ENCODE results near the gene PTMA.
"Not testable (repeated sequence)": the region's sequence is repeated elsewhere in the genome, so short reads cannot be mapped to it uniquely, and the experiment has no call there.

Gene PTMA, protein sequence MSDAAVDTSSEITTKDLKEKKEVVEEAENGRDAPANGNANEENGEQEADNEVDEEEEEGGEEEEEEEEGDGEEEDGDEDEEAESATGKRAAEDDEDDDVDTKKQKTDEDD

DNA sequence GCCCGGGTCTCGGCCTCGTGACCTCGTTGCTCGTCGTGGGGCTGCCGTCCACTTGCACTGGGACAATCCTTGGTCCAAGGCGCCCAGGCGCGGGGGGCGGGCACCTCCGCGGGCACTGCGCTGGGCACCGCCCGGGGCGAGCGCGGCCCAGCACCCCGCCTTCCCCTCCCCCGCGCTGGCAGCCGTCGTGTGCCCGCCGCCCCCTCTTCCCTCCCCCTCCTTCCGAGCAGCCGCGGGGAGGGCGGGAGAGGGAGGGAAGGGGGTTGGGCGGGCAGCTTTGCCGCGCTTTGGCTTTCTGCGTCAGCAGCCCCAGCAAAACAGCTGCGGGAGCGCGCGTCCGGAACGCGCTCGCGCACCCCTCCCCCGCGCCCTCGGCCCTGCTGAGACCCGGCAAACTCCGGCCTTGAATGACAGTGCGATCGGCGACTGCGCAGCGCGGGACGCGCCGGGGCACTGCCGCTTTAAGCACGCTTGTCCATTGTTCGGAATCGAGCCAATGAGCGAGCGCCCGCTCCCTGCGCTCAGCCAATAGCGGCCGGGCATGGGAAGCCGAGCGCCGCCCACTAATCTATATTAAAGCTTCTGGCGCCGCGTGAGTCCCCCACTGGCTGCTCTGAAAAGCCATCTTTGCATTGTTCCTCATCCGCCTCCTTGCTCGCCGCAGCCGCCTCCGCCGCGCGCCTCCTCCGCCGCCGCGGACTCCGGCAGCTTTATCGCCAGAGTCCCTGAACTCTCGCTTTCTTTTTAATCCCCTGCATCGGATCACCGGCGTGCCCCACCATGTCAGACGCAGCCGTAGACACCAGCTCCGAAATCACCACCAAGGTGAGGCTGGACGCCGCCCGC lies at the start of gene PTMA:
Gene PTMA, plus strand, starts transcription at position 599 of the 846 bp plus-strand sequence. Its CDS starts 182 bp downstream, at position 781.
- DNase-seq, result peak; percentile 99

DNA sequence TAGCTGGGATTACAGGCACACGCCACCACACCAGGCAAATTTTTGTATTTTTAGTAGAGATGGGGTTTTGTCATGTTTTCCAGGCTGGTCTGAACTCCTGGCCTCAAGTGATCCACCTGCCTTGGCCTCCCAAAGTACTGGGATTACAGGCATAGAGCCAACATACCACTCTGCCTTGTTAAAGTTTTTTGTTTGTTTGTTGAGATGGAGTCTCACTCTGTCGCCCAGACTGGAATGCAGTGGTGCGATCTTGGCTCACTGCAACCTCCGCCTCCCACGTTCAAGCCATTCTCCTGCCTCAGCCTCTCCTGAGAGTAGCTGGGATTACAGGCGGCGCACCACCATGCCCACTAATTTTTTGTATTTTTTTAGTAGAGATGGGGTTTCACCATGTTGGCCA lies 48.3 kb upstream of the PTMA start:
- DNase-seq, result not testable (repeated sequence)

DNA sequence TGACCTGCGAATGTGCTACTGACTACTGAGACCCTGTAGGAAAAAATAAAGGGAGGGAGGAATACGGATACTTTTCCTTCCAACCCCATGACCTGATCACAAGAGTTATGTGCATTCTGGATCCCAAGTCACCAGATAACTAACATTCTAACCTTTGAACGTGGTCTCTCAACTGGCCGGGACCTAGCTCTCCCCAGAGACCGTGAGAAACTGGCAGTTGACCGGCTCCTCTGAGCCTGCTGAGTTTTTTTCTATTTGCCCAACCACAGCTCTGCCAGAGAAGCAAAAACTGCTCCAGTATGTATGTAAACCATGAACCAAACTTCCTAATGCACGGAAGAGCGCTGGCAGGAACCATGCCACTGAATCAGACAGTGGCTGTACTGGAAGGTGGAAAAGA lies 47.5 kb upstream of the PTMA start:
- no peak for DNase-seq

DNA sequence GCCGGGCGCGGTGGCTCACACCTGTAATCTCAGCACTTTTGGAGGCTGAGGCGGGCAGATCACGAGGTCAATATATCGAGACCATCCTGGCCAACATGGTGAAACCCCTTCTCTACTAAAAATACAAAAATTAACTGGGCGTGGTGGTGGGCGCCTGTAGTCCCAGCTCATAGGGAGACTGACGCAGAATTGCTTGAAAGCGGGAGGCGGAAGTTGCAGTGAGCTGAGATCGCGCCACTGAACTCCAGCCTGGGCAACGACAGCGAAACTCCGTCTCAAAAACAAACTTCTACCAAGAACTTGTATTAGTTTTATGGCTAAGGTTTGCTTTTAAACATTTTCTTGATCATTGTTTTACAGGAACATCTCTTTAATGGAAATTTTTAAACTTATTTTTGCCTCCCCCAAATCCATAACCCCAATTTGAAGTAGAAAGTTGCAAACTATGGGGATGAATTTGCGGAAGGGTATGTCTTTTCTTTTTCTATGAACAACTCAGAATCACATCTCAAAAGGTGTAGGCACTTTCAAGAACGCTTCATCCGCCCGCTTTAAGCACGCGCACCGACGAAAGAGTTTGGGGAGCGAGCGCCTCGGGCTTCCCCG lies 46.8 kb upstream of the PTMA start:
- no peak for DNase-seq

DNA sequence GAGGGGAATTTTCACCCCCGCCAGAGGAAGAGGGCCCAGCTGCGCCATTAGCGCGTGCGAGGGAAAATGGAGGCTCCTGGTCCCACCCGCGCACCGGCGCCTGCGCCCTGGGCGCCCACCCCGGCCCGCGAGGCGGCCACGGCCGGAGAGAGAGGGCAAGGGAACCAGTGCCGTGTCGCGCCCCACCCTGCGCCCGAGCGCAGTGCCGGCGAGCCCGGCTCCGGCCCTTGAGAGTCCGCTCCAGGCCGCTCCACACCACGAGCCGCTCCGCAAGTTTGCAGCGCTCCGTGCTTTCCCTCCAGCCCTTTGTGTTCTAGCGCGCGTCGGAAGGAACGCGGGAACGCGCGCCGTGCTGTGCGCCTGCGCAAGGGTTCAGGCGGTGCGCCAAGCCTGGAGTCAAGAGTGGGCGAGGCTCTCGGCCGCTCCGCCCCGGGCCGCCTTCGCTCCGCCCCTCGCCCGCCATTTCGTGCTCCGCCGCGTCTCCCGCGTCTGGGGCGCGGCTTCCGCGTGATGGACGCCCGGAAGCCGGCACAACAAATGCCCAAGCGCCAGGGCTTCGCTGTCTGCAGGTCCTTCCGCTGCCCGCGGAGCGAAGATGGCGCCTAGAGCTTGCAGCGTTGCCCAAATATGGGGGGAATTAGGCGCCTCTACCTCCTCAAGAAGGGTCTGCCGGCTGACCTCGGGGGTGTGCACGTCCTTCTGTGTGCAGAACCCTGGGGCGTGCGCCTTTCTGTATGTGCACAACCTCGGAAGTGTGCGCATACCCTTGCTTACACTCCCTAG lies 46.1 kb upstream of the PTMA start:
- peak; percentile 99 for DNase-seq

DNA sequence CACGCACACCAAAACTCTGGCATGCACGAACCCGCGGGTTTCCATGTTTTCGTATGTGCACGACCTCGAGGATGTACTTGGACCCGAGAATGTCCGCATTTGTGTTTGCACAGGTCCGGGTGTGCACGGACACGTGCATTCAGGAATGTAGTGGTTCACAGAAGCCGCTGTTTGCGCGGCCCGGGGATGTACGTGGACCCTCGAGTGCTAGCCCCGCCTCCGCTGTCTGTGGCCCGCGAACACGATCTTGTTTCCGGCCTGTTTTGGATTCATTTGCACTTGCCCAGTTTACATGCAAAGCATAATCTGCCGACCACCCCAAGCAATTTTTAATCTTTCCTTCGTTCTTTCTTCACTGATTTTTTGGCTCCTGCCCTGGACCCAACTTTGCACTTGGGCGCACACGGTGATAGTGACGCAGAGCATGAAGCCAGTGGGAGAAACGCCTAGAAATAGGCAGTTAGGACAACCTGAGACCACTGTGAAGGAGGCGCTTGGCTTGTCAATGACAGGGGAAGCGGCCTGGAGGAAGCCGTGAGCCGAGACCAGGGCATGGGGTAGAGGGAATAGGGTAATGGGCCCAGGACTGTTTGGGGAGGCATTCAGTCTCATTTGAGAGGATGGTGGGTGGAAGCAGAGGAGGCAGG lies 45.4 kb upstream of the PTMA start:
- no peak for DNase-seq

DNA sequence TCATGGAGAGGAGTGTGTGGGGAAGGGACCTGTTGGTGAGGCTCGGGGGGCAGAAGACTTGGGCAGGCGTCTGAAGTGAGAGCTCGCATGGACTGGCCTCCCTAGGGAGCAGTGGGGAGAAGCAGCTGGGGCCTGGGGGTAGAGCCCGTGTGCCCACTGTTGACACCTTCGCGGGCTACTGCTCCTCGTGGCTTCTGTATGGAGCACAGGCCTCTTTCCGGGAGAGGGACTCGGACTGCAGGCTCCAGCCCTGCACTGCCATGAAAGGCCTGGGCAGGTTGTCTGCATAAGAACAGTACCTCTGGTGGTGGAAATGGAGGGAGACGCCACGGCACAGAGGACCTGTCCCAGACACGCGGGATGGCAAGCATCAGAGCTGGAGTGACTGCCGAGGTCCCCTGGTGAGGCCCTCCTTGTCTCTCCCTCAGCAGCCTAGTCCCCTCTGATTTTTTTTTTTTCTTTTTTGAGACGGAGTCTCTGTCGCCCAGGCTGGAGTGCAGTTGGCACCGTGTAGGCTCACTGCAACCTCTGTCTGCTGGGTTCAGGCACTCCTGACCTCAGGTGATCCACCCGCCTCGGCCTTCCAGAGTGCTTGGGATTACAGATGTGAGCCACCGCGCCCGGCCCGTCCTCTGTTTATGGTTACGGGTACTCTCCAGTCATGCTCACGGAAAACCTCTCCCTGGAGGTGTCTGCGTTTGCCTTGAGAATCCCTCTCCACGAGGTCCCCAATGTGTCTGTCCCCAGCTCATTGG lies 44.7 kb upstream of the PTMA start:
- no peak for DNase-seq

DNA sequence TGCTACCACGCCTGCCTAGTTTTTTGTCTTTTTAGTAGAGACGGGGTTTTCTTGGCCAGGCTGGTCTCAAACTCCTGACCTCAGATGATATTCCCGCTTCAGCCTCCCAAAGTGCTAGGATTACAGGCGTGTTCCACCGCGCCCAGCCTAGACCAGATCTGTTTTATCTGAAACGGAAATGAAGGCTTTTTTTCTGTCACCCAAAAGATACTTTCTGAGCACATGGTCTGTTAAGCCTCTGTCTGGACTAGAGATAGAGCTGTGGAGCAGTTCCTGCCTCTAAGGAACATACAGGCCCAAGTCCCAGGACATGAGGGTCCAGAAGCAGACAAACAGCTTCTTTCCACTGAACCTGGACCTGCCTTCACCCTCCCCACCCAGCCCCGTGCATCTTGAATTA lies 43.6 kb upstream of the PTMA start:
- no peak for DNase-seq

DNA sequence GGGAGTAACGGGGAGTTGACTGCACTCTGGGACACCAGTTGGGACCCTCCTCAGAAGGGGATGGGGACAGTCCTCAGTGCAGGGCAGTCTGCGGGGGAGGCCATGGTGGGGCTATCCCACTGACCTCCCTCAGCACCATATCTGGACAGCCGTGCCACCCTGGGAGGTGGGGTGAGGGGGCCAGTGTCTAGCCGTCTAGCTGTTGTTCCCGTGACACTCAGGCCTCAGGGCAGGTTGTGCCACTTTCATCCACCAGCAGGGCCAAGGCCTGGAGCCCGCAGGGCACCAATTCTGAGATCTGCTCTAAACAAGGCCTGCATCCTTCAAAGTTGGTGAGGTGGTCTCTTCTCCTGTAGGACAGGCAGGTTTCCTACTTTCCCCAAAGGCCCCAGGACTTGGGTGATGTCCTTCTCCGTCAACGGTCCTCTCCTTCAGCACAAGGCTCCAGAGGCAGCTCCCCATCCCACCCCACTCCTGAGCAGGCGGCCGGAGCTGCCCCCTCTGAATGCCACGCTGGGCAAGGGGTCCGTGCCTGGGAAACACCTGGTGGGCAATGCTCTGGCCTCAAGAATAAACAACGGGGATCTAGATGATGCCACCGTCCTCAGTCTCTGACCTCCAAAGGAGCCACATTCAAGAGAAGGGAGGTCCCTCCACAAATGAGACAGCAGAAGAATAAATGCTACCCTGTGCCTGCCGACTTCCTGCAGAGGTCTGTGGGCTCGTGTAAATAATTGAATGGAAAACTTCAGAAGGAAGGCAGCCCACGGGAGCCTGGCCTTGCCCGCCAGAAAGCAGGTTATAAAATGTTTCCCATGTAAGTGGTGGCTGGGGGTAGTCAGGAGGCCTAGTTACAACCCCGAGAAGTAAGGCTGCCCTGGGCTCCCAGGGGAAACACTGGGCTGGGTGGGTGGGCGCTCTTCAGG lies 42.8 kb upstream of the PTMA start:
- DNase-seq, result no peak

DNA sequence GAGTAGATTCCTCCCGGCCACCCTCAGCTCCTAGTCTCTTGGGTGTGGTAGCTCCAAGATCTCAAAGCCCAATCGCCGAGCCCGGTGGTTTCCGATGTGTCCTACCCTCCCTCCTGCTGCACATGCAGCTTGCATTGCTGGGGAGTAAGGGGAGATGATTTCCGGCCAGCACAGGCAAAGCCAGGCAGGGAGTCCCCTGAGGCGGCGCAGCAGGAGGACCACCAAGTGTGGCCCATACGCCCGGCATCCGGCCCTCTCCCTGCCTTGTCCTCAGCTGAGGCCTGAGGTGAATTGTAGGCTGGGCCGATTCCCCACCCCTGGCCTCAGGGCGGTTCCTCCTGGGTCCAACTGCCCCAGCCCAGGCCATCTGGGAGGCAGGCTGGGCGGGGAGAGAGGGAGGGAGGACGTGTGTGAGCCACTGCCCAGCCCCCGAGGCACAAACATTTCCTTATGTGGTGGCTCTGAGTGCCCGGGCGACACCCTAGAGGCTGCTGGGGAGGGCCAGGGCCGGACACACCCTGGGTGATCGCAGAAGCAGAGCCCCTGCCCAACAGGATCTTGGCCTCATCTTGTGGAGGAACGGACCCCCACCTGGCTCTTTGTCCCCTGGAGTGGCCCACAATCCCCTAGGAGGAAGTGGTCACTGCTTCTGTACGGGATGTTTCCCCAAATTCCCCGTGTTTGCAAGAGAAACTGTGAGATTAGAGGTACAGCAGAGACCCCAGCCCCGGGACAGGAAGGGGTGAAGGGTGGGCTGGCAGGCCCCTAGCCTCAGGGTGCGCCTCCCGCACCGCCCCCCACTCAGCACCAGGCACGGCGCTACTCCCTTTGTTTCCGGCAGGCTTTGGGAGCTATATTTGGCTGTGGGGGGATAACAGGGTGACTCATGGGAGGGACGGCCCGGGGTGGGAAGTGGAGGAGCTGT lies 41.9 kb upstream of the PTMA start:
- peak; percentile 88 for DNase-seq

DNA sequence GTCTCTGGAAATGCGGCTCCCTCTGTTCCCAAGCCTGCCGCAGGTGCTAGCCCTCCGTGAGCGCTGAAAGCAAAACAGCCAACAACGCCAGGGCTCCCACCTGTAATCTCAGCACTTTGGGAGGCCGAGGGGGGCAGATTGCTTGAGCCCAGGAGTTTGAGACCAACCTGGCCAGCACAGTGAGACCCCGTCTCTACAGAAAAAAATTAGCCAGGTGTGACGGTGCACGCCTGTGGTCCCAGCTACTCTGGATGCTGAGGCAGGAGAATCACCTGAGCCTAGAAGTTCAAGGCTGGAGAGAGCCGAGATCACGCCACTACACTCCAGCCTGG lies 41.3 kb upstream of the PTMA start:
- no peak for DNase-seq

DNA sequence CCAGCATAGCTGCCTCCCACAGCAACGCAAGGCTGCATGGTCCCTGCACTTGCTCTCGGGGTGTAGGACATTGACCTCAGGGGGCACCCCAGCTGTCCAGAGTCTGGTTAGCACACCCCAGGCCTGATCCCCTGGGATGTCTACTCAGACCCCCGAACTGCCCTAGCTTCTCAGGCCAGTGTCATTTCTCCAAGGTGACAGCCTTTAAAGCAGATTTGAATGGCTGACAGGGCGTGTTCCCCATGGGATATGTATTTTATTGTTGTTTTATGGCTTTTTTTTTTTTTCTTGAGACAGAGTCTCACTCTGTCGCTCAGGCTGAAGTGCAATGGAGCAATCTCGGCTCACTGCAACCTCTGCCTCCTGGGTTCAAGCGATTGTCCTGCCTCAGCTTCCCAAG lies 40.8 kb upstream of the PTMA start:
- DNase-seq, result no peak

DNA sequence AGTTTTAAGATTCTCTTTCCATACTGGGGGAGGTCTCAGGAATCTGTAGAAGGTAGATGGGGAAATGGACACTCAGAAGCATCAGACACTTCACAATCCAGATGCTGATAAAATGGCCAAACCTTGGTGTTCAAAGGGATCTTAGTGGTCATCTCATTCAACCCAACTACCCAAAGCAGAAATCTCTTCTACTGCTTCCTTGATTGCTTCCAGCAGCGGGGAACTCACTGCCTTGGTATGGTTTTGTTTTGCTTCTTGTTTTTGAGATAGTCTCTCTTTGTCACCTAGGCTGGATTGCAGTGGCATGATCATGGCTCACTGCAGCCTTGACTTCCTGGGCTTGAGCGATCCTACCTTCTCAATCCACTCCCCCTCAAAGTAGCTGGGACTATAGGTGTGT lies 39.3 kb upstream of the PTMA start:
- no peak for DNase-seq

DNA sequence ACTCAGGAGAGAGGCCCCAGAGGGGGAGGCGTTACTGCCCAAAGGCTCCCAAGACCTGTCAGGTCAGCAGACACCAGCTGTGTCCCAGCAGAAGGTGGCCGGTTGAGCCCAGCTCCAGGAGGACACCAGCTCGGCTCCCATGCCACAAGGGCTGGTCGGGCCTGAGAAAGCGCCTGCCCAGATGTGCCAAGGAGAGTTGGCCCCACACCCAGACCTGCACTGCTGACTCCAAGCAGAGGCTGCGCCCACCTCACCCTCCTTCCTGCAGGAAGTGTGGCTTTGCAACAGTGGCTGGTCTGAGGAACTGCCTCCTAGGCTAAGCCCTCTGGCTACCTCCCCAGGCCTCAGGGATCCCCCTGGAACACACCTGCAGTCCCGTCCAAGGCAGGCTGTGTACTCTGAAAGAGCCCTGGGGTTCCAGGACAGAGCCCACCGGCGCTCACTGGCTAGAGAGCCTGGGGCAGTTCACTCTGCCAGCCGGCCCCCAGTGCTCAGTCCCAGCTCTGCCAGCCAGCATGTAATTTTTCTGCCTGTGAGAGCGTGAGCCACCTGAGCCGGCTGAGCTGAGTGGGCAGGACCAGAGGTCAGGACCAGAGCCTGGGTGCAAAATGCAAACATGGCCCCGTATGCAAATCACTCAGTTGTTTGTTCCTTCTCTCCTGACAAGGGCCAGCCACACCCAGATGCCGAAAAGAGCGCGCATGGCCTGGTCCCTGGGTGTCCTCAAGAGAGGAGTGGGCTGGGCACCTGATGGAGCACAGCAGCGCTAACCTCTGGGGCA lies 36.9 kb upstream of the PTMA start:
- no peak for DNase-seq

DNA sequence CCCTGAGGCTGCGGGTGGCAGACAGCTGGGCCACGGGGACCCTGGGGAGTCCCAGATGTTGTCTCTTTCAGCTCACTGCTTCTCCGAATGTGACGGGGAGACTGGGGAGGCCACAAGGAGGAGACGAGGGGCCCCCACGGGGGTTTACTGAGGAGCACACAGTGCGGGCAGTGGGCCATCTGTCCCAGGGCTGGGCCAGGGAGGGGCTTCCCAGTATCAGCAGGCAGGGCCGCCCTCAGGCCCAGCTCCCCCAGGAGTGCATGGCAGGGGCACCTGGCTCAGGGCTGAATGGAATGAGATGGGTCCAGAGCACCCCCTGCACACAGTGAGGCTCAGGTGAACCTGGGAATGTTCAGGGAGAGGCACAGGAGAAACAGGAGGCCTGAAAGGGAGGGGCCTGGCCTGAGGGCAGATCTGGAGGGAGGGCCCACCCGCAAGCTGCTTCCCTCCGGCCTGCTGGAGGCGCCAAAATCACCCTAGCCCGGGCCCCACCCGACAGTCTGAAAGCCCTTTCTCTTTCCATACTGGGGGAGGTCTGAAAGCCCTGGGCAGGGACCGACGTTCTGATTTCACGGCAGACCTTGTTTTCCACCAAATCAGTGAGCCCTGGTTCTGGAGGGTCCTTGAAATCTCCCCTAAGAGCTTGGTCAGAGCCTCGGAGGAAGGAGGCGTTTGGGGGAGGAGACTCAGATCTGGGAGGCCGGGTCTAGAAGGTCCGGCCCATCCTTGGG lies 35.5 kb upstream of the PTMA start:
- DNase-seq, result no peak

DNA sequence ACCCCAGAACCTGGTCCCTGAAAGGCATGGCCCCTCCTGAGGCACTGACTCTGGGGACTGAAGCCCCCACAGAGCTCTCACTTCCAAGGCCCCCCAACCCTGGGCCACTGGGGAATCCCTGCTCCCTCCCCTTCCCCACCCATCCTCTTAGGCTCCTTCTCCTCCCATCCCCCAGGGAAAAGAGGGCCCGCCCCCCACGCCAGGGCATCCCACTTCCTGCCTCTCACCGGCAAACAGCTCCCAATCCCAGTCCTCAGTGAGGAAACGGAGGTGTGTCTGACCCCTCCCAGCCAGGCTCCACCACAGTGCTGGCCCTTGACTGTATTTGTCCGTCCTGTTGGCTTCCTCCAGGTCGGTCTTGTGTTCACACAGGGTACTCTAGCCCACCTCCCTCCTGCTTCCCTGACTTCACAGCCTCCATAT lies 35.0 kb upstream of the PTMA start:
- DNase-seq, result no peak

DNA sequence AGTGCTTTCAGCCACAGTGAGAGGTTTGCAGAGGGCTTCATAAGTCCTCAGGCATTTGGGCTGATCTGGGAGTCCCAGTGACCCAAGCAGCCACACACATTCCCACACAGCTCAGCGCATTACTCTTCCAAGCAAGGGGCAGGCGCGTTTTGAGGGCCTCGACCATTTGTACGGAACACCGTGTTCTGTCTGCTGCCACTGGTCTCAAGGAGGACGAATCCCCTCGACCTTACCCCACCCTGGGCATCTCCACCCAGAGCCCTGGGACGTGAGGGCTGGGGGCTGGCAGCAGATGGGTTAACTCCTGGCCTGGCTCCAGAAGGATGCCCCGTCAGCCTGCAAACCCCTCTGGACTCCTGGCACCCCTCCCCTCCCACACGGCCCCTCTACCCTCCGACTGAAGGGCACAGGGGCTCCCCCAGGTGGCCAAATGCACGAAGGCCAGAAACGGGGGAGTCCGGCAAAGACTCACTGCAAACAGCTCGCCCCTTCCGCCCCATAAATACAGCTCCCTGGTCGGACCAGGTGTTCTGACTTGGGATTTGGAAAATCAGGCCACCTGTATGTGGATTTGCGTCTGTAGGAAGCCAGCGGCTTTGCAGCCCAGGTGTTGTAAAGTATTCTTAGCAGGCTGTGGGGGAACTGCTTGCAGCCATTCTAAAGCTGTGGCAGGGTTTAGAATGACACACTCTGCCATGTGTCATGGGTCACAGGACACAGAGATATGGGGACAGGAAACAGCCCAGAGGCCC lies 33.6 kb upstream of the PTMA start:
- peak; percentile 83 for DNase-seq

DNA sequence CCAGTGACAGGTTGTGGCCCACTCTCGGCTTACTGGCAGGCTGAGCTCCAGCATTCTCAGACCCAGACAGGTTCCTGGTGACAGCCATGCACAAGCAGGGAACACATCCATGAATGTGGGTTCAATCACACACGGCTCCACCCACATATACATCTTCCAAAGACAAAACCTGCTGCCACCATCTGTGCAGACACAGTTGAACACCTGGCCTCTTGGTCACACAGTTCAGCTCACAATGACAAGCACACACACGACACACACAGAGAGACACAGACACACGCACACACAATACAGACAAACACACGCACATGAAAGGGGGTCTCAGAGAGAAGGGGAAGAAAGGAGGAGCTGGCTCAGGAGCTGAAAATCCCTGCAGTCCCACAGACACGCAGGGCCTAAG lies 32.1 kb upstream of the PTMA start:
- DNase-seq, result no peak
